HAP-1 (cell line): Measurements from ENCODE around the gene NHP2.

Experiments used
- DNase-seq, 2 experiments: peaks; one replicate each; pipeline ENCODE4 v3.0.0-alpha.2; 2016 to 2020; ENCODE audit warnings: low spot score in 2 of 2
- H3K27me3 ChIP-seq: fragments of 250-450 bp; sonication (Bioruptor Pico); 2 replicates; pipeline ENCODE4 v1.5.1; 2020; ENCODE audit warnings: low read depth, mild to moderate bottlenecking, moderate library complexity
- H3K36me3 ChIP-seq: fragments of 250-450 bp; sonication (Bioruptor Pico); replicated peaks from 2 replicates; pipeline ENCODE4 v1.5.1; 2020; ENCODE audit warnings: mild to moderate bottlenecking
- H3K4me1 ChIP-seq: fragments of 250-450 bp; sonication (Bioruptor Pico); 2 replicates; pipeline ENCODE4 v1.5.1; 2020; ENCODE audit warnings: mild to moderate bottlenecking
- H3K4me3 ChIP-seq: fragments of 250-450 bp; sonication (Bioruptor Pico); 2 replicates; pipeline ENCODE4 v1.5.1; 2020; ENCODE audit warnings: mild to moderate bottlenecking, moderate library complexity
- H3K9me3 ChIP-seq: fragments of 250-450 bp; sonication (Bioruptor Pico); 2 replicates; pipeline ENCODE4 v1.5.1; 2020; ENCODE audit warnings: mild to moderate bottlenecking, moderate library complexity
- in situ Hi-C: fragments of 300-500 bp; cut with MboI; formaldehyde crosslinking; loops from 3 replicates; pipeline ENCODE4 v1.14.3; 2020; ENCODE audit warnings: low sequenced_read_pairs, inconsistent platforms, mixed read lengths

The NHP2 gene

DNA sequence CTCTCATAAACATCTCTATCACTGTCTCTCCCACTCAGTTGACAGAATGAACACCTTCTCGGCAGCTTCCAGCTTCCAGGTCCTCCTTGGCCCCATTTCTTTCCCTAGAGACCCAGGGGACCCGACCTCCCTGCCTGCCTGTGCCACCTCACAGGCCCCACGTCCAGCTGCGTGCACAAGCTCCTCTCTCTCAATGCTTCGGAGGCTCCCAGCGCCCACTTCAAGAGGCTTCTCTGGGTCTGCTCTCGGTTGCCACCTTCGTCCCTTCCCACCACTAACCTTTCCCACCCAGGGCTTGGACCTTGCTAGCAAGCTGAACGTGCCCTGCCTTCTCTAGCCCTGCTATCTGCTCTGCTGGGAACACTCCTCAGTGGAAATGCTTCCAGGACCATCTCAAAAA, 43.2 kb downstream of the NHP2 start:
- no peak for DNase-seq
- no peaks in the 10 kb centered on the region for H3K4me1 ChIP-seq
- H3K9me3 ChIP-seq = no peaks in the 10 kb centered on the region
- no peak overlapping the region for H3K4me3 ChIP-seq
- in situ Hi-C loops = no loop called here
- H3K27me3 ChIP-seq = peaks cover 8% of the 10 kb centered on the region; the same call in 1 of the 2 replicates
- no peaks in the 10 kb centered on the region for H3K36me3 ChIP-seq

DNA sequence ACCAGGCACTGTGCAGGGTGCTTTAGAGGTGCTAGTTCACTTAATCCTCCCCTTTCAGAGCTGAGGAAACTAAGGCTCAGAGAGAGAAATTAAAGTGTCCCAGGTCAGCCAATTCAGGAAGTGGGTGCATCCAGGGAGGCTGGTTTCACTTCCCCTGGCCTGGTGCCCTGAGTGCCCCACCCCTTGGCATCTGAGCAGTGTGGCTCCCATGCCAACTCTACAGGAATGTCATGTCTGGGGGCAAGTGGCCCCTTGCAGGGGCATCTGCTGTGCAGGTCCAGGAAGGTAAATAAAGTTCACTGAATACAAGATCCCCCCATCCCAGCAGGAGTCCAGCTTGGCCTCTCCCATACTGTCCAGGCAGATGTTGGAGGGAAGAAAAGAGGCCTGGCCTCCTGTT, 44.7 kb downstream of the NHP2 start:
- no peak for DNase-seq
- peaks cover 5% of the 10 kb centered on the region; the same call in 1 of the 2 replicates for H3K27me3 ChIP-seq
- no peak overlapping the region for H3K4me3 ChIP-seq
- H3K36me3 ChIP-seq = no peaks in the 10 kb centered on the region
- in situ Hi-C loops = no loop called here
- H3K4me1 ChIP-seq = no peaks in the 10 kb centered on the region
- H3K9me3 ChIP-seq = no peaks in the 10 kb centered on the region

DNA sequence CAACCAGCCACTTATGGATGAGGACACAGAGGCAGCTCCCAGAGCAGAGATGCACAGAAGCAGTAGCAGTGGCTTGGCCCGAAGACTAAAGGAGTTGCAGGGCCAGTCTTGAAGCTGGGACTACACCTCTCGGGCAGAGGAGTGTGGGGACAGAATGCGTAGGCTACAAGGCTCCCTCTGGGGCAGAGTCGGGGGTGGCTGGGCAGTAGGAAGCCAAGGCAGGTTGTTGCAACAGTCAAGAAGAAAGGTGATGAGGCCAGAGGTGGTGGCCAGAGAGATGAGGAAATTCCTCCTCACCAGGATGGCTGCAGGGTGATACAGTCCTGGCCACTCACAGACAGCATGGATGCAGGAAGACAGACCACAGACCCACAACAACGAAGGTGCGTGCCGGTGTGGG, 45.2 kb downstream of the NHP2 start:
- Histone ChIP-seq H3K4me3 (no peak overlapping the region), H3K9me3 (no peaks in the 10 kb centered on the region), H3K27me3 (peaks cover 5% of the 10 kb centered on the region; the same call in 1 of the 2 replicates), H3K36me3 (no peaks in the 10 kb centered on the region), H3K4me1 (no peaks in the 10 kb centered on the region)
- DNase-seq = no peak
- in situ Hi-C loops = no loop called here

DNA sequence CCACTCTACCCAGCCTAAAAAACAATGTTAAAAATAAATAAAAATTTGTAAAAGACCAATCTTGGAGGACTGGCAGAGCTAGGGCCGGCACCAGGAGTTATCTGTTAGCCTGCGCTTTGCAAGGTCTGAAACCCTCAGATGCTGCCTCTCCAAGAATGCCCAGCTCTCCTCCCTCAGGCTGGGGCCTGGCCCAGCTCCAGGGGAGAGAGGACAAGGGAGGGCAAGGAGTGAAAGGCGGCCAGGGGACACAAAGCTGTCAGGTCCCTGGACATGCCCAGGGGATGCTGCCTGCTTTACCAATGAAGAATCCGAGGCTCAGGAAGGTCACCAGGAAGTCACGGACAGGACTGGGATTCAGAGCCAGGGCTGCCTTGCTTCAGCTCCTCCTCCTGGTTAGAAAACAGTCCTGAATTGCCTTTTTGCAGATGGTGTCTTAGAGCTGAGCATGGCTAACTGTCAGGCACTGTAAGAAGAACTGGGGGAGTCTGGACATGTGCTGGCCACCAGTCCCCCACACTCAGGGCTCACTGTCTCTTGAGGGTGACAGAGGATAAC, 45.9 kb downstream of the NHP2 start:
- DNase-seq = no peak
- in situ Hi-C loops = no loop called here
- Histone ChIP-seq H3K27me3 (peaks cover 3% of the 10 kb centered on the region; the same call in 1 of the 2 replicates), H3K4me1 (no peaks in the 10 kb centered on the region), H3K9me3 (no peaks in the 10 kb centered on the region), H3K36me3 (no peaks in the 10 kb centered on the region), H3K4me3 (no peak overlapping the region)

DNA sequence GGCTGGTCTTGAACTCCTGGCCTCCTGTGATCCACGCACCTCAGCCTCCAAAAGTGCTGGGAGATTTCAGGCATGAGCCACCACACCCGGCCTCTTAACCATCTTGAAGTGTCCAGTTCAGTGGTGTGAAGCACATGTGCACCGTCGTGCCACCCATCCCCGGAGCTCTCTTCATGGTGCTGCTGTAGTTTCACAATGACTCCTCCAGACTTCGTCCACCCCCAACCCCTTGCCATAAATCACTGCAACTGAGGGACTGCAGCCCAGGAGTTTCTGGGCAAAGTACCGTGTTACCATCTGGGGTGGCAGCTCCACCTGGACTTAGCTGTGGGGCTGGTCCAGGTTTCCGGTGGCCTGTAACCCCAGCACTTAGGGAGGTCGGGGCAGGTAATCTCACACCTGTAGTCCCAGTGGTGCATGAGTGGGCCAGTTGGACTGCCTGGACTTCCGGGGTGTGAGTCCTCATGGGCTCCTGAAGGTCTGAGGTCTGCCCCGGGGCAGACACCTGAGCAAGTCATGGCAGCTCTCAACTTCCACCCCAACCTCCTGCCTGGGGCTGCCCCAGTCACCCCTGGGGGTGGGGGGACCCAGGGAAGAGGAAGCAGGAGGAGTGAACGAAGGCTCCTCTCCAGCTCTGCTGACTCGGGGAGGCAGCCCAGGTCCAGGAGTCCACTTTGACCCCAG, 47.0 kb downstream of the NHP2 start:
- no peak for DNase-seq
- Histone ChIP-seq H3K36me3 (no peaks in the 10 kb centered on the region), H3K4me1 (no peaks in the 10 kb centered on the region), H3K9me3 (no peaks in the 10 kb centered on the region), H3K27me3 (no peaks in the 10 kb centered on the region), H3K4me3 (no peak overlapping the region)
- in situ Hi-C loops = no loop called here

DNA sequence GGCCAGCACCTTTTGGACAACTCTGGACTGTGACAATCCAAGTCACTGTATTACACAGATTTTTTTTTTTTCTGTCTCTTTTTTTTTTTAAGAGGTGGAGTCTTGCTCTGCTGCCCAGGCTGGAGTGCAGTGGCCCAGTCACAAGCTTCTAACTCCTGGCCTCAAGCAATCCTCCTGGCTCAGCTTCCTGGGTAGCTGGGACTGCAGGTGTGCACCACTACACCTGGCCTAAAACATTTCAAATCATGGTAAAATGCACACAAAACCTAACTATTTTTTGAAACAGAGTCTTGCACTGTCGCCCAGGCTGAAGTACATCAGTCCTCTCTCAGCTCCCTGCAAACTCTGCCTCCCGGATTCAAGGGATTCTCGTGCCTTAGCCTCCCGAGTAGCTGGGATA, 47.6 kb downstream of the NHP2 start:
- in situ Hi-C loops = no loop called here
- Histone ChIP-seq H3K9me3 (no peaks in the 10 kb centered on the region), H3K36me3 (no peaks in the 10 kb centered on the region), H3K27me3 (no peaks in the 10 kb centered on the region), H3K4me1 (no peaks in the 10 kb centered on the region), H3K4me3 (no peak overlapping the region)
- DNase-seq = no peak

DNA sequence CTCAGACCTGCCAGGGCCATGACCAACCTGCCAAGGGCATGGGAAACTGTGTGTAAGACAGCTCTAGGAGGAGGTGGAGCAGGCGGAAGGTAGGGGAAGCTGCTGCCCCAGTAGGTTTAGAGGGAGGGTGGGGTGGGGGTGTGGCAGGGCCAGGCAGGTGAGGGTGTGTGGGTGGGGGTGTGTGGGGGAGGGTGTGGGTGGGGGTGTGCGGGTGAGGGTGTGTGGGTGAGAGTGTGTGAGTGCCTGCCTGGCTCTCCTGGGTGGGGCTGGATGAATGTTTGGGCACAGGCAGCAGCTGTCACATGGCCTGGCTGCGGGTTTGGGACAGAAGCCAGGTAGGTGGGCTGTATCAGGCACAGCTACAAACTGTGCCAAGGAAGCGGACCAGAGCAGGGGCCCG, 49.2 kb downstream of the NHP2 start:
- Histone ChIP-seq H3K4me1 (no peaks in the 10 kb centered on the region), H3K9me3 (no peaks in the 10 kb centered on the region), H3K36me3 (no peaks in the 10 kb centered on the region), H3K27me3 (no peaks in the 10 kb centered on the region), H3K4me3 (no peak overlapping the region)
- in situ Hi-C loops = no loop called here
- DNase-seq = no peak

DNA sequence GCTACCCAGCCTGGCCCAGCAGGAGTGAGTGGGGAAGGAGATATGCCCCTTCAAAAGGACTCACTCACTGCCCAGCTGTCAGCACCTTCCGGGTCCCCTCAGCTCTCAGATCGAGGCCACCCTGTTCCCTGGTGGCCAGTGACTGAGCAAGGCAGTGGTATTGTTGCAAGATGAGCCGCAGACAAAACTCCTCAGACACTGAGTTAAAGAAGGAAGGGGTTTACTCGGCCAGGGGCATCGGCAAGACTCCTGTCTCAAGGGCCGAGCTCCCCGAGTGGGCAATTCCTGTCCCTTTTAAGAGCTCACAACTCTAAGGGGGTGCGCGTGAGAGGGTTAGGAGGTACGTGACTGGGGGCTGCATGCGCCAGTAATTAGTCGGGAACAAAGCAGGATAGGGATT, 50.1 kb downstream of the NHP2 start:
- DNase-seq = no peak
- H3K4me1 ChIP-seq = no peaks in the 10 kb centered on the region
- no peaks in the 10 kb centered on the region for H3K27me3 ChIP-seq
- no peak overlapping the region for H3K4me3 ChIP-seq
- no peaks in the 10 kb centered on the region for H3K9me3 ChIP-seq
- in situ Hi-C loops = no loop called here
- H3K36me3 ChIP-seq = no peaks in the 10 kb centered on the region
